Measurements from ENCODE around the gene FAM13B. TPM values are rescaled to one million over a fixed set of nuclear protein-coding genes. Genes with fewer than 3 reads are reported as not detected.
"Not testable (repeated sequence)": the region's sequence is repeated elsewhere in the genome, so short reads cannot be mapped to it uniquely, and the experiment has no call there.

Gene FAM13B
- total and polyA plus RNA-seq, 2 donors: 16.9 to 17.4 TPM

GRCh38 chr5:138000102-138000723, 32.7 kb downstream of the FAM13B start:
- H3K27me3 ChIP-seq (ENCODE audit: control insufficient read depth in 2 of 2, insufficient read depth in 1 of 2, low read length in 1 of 2): no peaks in the 10 kb centered on the region
- WGBS: 98% methylated on average over 6 of the region's 6 CpGs
- no peak for DNase-seq (ENCODE audit: low read depth in 6 of 9, low spot score in 9 of 9)
- no peak overlapping the region for H3K4me3 ChIP-seq (ENCODE audit: low read length in 2 of 2)
- peaks cover 21 to 42% of the 10 kb centered on the region in 2 donors for H3K36me3 ChIP-seq (ENCODE audit: control insufficient read depth in 2 of 2, insufficient read depth in 2 of 2, low read length in 1 of 2)
- H3K4me1 ChIP-seq (ENCODE audit: control insufficient read depth in 2 of 2, insufficient read depth in 2 of 2, low read length in 2 of 2): no peaks in the 10 kb centered on the region
- H3K27ac ChIP-seq (ENCODE audit: low read depth in 1 of 2, low read length in 1 of 2): no peak overlapping the region
- peaks cover 2 to 3% of the 10 kb centered on the region in 2 donors for H3K9me3 ChIP-seq (ENCODE audit: control insufficient read depth in 2 of 2, insufficient read depth in 1 of 2, low read length in 1 of 2)

GRCh38 chr5:137997726-137998213, 35.1 kb downstream of the FAM13B start:
- no peak for DNase-seq (ENCODE audit: low read depth in 6 of 9, low spot score in 9 of 9)
- Histone ChIP-seq H3K4me3 (ENCODE audit: low read length in 2 of 2) (no peak overlapping the region), H3K4me1 (ENCODE audit: control insufficient read depth in 2 of 2, insufficient read depth in 2 of 2, low read length in 2 of 2) (no peaks in the 10 kb centered on the region), H3K36me3 (ENCODE audit: control insufficient read depth in 2 of 2, insufficient read depth in 2 of 2, low read length in 1 of 2) (peaks cover 12 to 29% of the 10 kb centered on the region in 2 donors), H3K27ac (ENCODE audit: low read depth in 1 of 2, low read length in 1 of 2) (no peak overlapping the region), H3K27me3 (ENCODE audit: control insufficient read depth in 2 of 2, insufficient read depth in 1 of 2, low read length in 1 of 2) (no peaks in the 10 kb centered on the region), H3K9me3 (ENCODE audit: control insufficient read depth in 2 of 2, insufficient read depth in 1 of 2, low read length in 1 of 2) (peaks cover 2 to 3% of the 10 kb centered on the region in 2 donors)
- 98% methylated on average over 1 of the region's 1 CpG for whole genome bisulfite sequencing

- WGBS: 59% methylated on average over 3 of the region's 3 CpGs
- Histone ChIP-seq H3K36me3 (ENCODE audit: control insufficient read depth in 2 of 2, insufficient read depth in 2 of 2, low read length in 1 of 2) (peaks cover 12 to 24% of the 10 kb centered on the region in 2 donors), H3K27me3 (ENCODE audit: control insufficient read depth in 2 of 2, insufficient read depth in 1 of 2, low read length in 1 of 2) (no peaks in the 10 kb centered on the region), H3K4me1 (ENCODE audit: control insufficient read depth in 2 of 2, insufficient read depth in 2 of 2, low read length in 2 of 2) (no peaks in the 10 kb centered on the region), H3K4me3 (ENCODE audit: low read length in 2 of 2) (no peak overlapping the region), H3K9me3 (ENCODE audit: control insufficient read depth in 2 of 2, insufficient read depth in 1 of 2, low read length in 1 of 2) (peaks cover 2 to 3% of the 10 kb centered on the region in 2 donors), H3K27ac (ENCODE audit: low read depth in 1 of 2, low read length in 1 of 2) (no peak overlapping the region)
- DNase-seq (ENCODE audit: low read depth in 6 of 9, low spot score in 9 of 9): no peak
Observed at GRCh38 chr5:137995749-137996128, 37.1 kb downstream of the FAM13B start.

- 36% methylated on average over 2 of the region's 2 CpGs for WGBS
- Histone ChIP-seq H3K27ac (ENCODE audit: low read depth in 1 of 2, low read length in 1 of 2) (no peak overlapping the region), H3K36me3 (ENCODE audit: control insufficient read depth in 2 of 2, insufficient read depth in 2 of 2, low read length in 1 of 2) (peaks cover 12 to 21% of the 10 kb centered on the region in 2 donors), H3K4me1 (ENCODE audit: control insufficient read depth in 2 of 2, insufficient read depth in 2 of 2, low read length in 2 of 2) (no peaks in the 10 kb centered on the region), H3K27me3 (ENCODE audit: control insufficient read depth in 2 of 2, insufficient read depth in 1 of 2, low read length in 1 of 2) (no peaks in the 10 kb centered on the region), H3K4me3 (ENCODE audit: low read length in 2 of 2) (no peak overlapping the region), H3K9me3 (ENCODE audit: control insufficient read depth in 2 of 2, insufficient read depth in 1 of 2, low read length in 1 of 2) (peaks cover 2 to 3% of the 10 kb centered on the region in 2 donors)
- DNase-seq (ENCODE audit: low read depth in 6 of 9, low spot score in 9 of 9): no peak
Observed at GRCh38 chr5:137995077-137995748, 37.7 kb downstream of the FAM13B start.

- Histone ChIP-seq H3K27me3 (ENCODE audit: control insufficient read depth in 2 of 2, insufficient read depth in 1 of 2, low read length in 1 of 2) (no peaks in the 10 kb centered on the region), H3K9me3 (ENCODE audit: control insufficient read depth in 2 of 2, insufficient read depth in 1 of 2, low read length in 1 of 2) (peaks cover 2 to 3% of the 10 kb centered on the region in 2 donors), H3K4me3 (ENCODE audit: low read length in 2 of 2) (no peak overlapping the region), H3K27ac (ENCODE audit: low read depth in 1 of 2, low read length in 1 of 2) (no peak overlapping the region), H3K4me1 (ENCODE audit: control insufficient read depth in 2 of 2, insufficient read depth in 2 of 2, low read length in 2 of 2) (no peaks in the 10 kb centered on the region), H3K36me3 (ENCODE audit: control insufficient read depth in 2 of 2, insufficient read depth in 2 of 2, low read length in 1 of 2) (peaks cover 10 to 17% of the 10 kb centered on the region in 2 donors)
- no peak for DNase-seq (ENCODE audit: low read depth in 6 of 9, low spot score in 9 of 9)
- WGBS: 92% methylated on average over 2 of the region's 2 CpGs
Observed at GRCh38 chr5:137994556-137994955, 38.3 kb downstream of the FAM13B start.

GRCh38 chr5:137989419-137989818, 43.5 kb downstream of the FAM13B start:
- Histone ChIP-seq H3K36me3 (ENCODE audit: control insufficient read depth in 2 of 2, insufficient read depth in 2 of 2, low read length in 1 of 2) (peaks cover 0 to 9% of the 10 kb centered on the region in 2 donors), H3K27me3 (ENCODE audit: control insufficient read depth in 2 of 2, insufficient read depth in 1 of 2, low read length in 1 of 2) (no peaks in the 10 kb centered on the region), H3K4me1 (ENCODE audit: control insufficient read depth in 2 of 2, insufficient read depth in 2 of 2, low read length in 2 of 2) (no peaks in the 10 kb centered on the region), H3K27ac (ENCODE audit: low read depth in 1 of 2, low read length in 1 of 2) (no peak overlapping the region), H3K4me3 (ENCODE audit: low read length in 2 of 2) (no peak overlapping the region), H3K9me3 (ENCODE audit: control insufficient read depth in 2 of 2, insufficient read depth in 1 of 2, low read length in 1 of 2) (no peaks in the 10 kb centered on the region)
- 97% methylated on average over 5 of the region's 5 CpGs for WGBS
- DNase-seq (ENCODE audit: low read depth in 6 of 9, low spot score in 9 of 9): no peak

- no peak overlapping the region for H3K27ac ChIP-seq (ENCODE audit: low read depth in 1 of 2, low read length in 1 of 2)
- no peak for DNase-seq (ENCODE audit: low read depth in 6 of 9, low spot score in 9 of 9)
- H3K27me3 ChIP-seq (ENCODE audit: control insufficient read depth in 2 of 2, insufficient read depth in 1 of 2, low read length in 1 of 2): no peaks in the 10 kb centered on the region
- H3K4me1 ChIP-seq (ENCODE audit: control insufficient read depth in 2 of 2, insufficient read depth in 2 of 2, low read length in 2 of 2): no peaks in the 10 kb centered on the region
- 97% methylated on average over 3 of the region's 3 CpGs for WGBS
- no peak overlapping the region for H3K4me3 ChIP-seq (ENCODE audit: low read length in 2 of 2)
- H3K36me3 ChIP-seq (ENCODE audit: control insufficient read depth in 2 of 2, insufficient read depth in 2 of 2, low read length in 1 of 2): peaks cover 10 to 11% of the 10 kb centered on the region in 2 donors
- H3K9me3 ChIP-seq (ENCODE audit: control insufficient read depth in 2 of 2, insufficient read depth in 1 of 2, low read length in 1 of 2): no peaks in the 10 kb centered on the region
Observed at GRCh38 chr5:137975208-137975607, 57.7 kb downstream of the FAM13B start.

GRCh38 chr5:137970384-137970783, 62.5 kb downstream of the FAM13B start:
- not testable (repeated sequence) for H3K27ac ChIP-seq (ENCODE audit: low read depth in 1 of 2, low read length in 1 of 2); DNase-seq (ENCODE audit: low read depth in 6 of 9, low spot score in 9 of 9); H3K4me1 ChIP-seq (ENCODE audit: control insufficient read depth in 2 of 2, insufficient read depth in 2 of 2, low read length in 2 of 2); H3K9me3 ChIP-seq (ENCODE audit: control insufficient read depth in 2 of 2, insufficient read depth in 1 of 2, low read length in 1 of 2); H3K4me3 ChIP-seq (ENCODE audit: low read length in 2 of 2); H3K27me3 ChIP-seq (ENCODE audit: control insufficient read depth in 2 of 2, insufficient read depth in 1 of 2, low read length in 1 of 2)
- over 99% methylated on average over 3 of the region's 4 CpGs for WGBS
- peaks cover 8 to 22% of the 10 kb centered on the region in 2 donors for H3K36me3 ChIP-seq (ENCODE audit: control insufficient read depth in 2 of 2, insufficient read depth in 2 of 2, low read length in 1 of 2)

- no peaks in the 10 kb centered on the region for H3K27me3 ChIP-seq (ENCODE audit: control insufficient read depth in 2 of 2, insufficient read depth in 1 of 2, low read length in 1 of 2)
- WGBS: 98% methylated on average over 3 of the region's 3 CpGs
- no peak overlapping the region for H3K4me3 ChIP-seq (ENCODE audit: low read length in 2 of 2)
- no peaks in the 10 kb centered on the region for H3K4me1 ChIP-seq (ENCODE audit: control insufficient read depth in 2 of 2, insufficient read depth in 2 of 2, low read length in 2 of 2)
- DNase-seq (ENCODE audit: low read depth in 6 of 9, low spot score in 9 of 9): no peak
- H3K9me3 ChIP-seq (ENCODE audit: control insufficient read depth in 2 of 2, insufficient read depth in 1 of 2, low read length in 1 of 2): no peaks in the 10 kb centered on the region
- H3K36me3 ChIP-seq (ENCODE audit: control insufficient read depth in 2 of 2, insufficient read depth in 2 of 2, low read length in 1 of 2): peaks cover 21 to 58% of the 10 kb centered on the region in 2 donors
- H3K27ac ChIP-seq (ENCODE audit: low read depth in 1 of 2, low read length in 1 of 2): no peak overlapping the region
Observed at GRCh38 chr5:137960819-137961218, 72.1 kb downstream of the FAM13B start.

All from thymus (tissue), 11 donors.